Caki2 (cell line): ENCODE results near the gene P2RY6. TPM values are rescaled to one million over a fixed set of nuclear protein-coding genes. Genes with fewer than 3 reads are reported as not detected.
A peak's percentile ranks its signal among the peaks of the same experiment; 100 is the strongest.

Experiments used
- DNase-seq: peaks from one replicate; pipeline ENCODE4 v3.0.0-alpha.2; 2015; ENCODE audit warnings: low read depth
- in situ Hi-C: cut with HindIII; loops from 2 replicates; pipeline ENCODE4 v1.10.0; 2016; ENCODE audit warnings: low sequenced_read_pairs, low pct_unique_long_range_greater_than_20kb, mixed read lengths
- total RNA-seq: library from RNA; depleted of rRNA; stranded (reverse); fragments of >200 nt; shearing (Covaris generic); gene quantifications from 2 replicates; pipeline ENCODE4 v1.2.3, GENCODE V29; 2014; ENCODE audit warnings: low replicate concordance

The P2RY6 gene
- total RNA-seq, 1 experiment from 2014 or later: not detected

- DNase-seq: peak; percentile 79
- in situ Hi-C loops: no loop called here
Observed at GRCh38 chr11:73288873-73289707, 17.0 kb downstream of the P2RY6 start.

GRCh38 chr11:73290536-73290935 is 18.4 kb downstream of the P2RY6 start:
- in situ Hi-C loops: no loop called here
- no peak for DNase-seq

- in situ Hi-C loops: no loop called here
- DNase-seq: no peak
Observed at GRCh38 chr11:73291196-73291595, 19.1 kb downstream of the P2RY6 start.

- DNase-seq: no peak
- in situ Hi-C loops: no loop called here
Observed at GRCh38 chr11:73291781-73292524, 19.8 kb downstream of the P2RY6 start.

GRCh38 chr11:73292525-73292894 is 20.4 kb downstream of the P2RY6 start:
- in situ Hi-C loops: no loop called here
- DNase-seq: no peak

- no peak for DNase-seq
- in situ Hi-C loops: no loop called here
Observed at GRCh38 chr11:73293356-73293936, 21.3 kb downstream of the P2RY6 start.

GRCh38 chr11:73294604-73295003 is 22.5 kb downstream of the P2RY6 start:
- in situ Hi-C loops: no loop called here
- DNase-seq: no peak

- in situ Hi-C loops: no loop called here
- DNase-seq: peak; percentile 33
Observed at GRCh38 chr11:73295241-73295995, 23.3 kb downstream of the P2RY6 start.

- DNase-seq: no peak
- in situ Hi-C loops: no loop called here
Observed at GRCh38 chr11:73295996-73296318, 23.8 kb downstream of the P2RY6 start.

- in situ Hi-C loops: no loop called here
- DNase-seq: no peak
Observed at GRCh38 chr11:73296501-73297230, 24.5 kb downstream of the P2RY6 start.

- in situ Hi-C loops: no loop called here
- no peak for DNase-seq
Observed at GRCh38 chr11:73297231-73297590, 25.1 kb downstream of the P2RY6 start.

- in situ Hi-C loops: no loop called here
- DNase-seq: no peak
Observed at GRCh38 chr11:73297702-73298101, 25.6 kb downstream of the P2RY6 start.

- in situ Hi-C loops: no loop called here
- no peak for DNase-seq
Observed at GRCh38 chr11:73298233-73298632, 26.1 kb downstream of the P2RY6 start.

GRCh38 chr11:73299751-73300150 is 27.6 kb downstream of the P2RY6 start:
- in situ Hi-C loops: no loop called here
- DNase-seq: no peak

GRCh38 chr11:73306069-73306841 is 34.1 kb downstream of the P2RY6 start:
- in situ Hi-C loops: no loop called here
- DNase-seq: no peak

GRCh38 chr11:73306977-73307322 is 34.8 kb downstream of the P2RY6 start:
- in situ Hi-C loops: no loop called here
- DNase-seq: no peak

GRCh38 chr11:73307323-73308002 is 35.3 kb downstream of the P2RY6 start:
- DNase-seq: peak; percentile 92
- in situ Hi-C loops: no loop called here
